ENCODE data around the gene ACOX3. TPM values are rescaled to one million over a fixed set of nuclear protein-coding genes. Genes with fewer than 3 reads are reported as not detected.

Gene ACOX3
- total RNA-seq, 1 experiment from 2014 or later, result 17.9 TPM

- peaks cover 17% of the 10 kb centered on the region for H3K4me1 Mint-ChIP-seq (ENCODE audit: insufficient read depth, unreplicated experiment)
- no peak overlapping the region for H3K4me3 Mint-ChIP-seq (ENCODE audit: unreplicated experiment)
- no peak for TF ChIP-seq CTCF (IDR thresholded peaks at IDR 0.05; ENCODE audit: unreplicated experiment)
- no peaks in the 10 kb centered on the region for H3K27me3 Mint-ChIP-seq (ENCODE audit: insufficient read depth, unreplicated experiment)
- intact Hi-C loops (cut with micrococcal nuclease), result no loop called here
- ChIA-PET CTCF (no interaction called here), POLR2A (no interaction called here)
- no peaks in the 10 kb centered on the region for H3K36me3 Mint-ChIP-seq (ENCODE audit: insufficient read depth, unreplicated experiment)
- BruUV-seq (replicated peaks), result no TSS peak
- H3K27ac Mint-ChIP-seq (ENCODE audit: low read depth, unreplicated experiment), result no peak overlapping the region
- DNase-seq (ENCODE audit: unreplicated experiment), result no peak
- H3K9me3 Mint-ChIP-seq (ENCODE audit: unreplicated experiment), result no peaks in the 10 kb centered on the region
Measured at GRCh38 chr4:8356856-8357255, 83.7 kb downstream of the ACOX3 start.

- DNase-seq (ENCODE audit: unreplicated experiment), result no peak
- H3K36me3 Mint-ChIP-seq (ENCODE audit: insufficient read depth, unreplicated experiment), result no peaks in the 10 kb centered on the region
Measured at GRCh38 chr4:8355864-8356565, 84.5 kb downstream of the ACOX3 start.

GRCh38 chr4:8355306-8355705 lies 85.2 kb downstream of the ACOX3 start:
- Mint-ChIP-seq H3K9me3 (ENCODE audit: unreplicated experiment) (no peaks in the 10 kb centered on the region), H3K27ac (ENCODE audit: low read depth, unreplicated experiment) (no peak overlapping the region), H3K4me1 (ENCODE audit: insufficient read depth, unreplicated experiment) (peaks cover 17% of the 10 kb centered on the region), H3K27me3 (ENCODE audit: insufficient read depth, unreplicated experiment) (no peaks in the 10 kb centered on the region), H3K36me3 (ENCODE audit: insufficient read depth, unreplicated experiment) (no peaks in the 10 kb centered on the region), H3K4me3 (ENCODE audit: unreplicated experiment) (no peak overlapping the region)
- POLR2A ChIA-PET, result interaction anchor here (0.7 kb wide), 1 partner anchor 1106 kb away, joined by 3 read pairs; no protein-coding TSS in a partner anchor
- CTCF ChIA-PET, result no interaction called here
- no TSS peak for BruUV-seq (replicated peaks)
- intact Hi-C loops (cut with micrococcal nuclease), result no loop called here
- no peak for TF ChIP-seq CTCF (IDR thresholded peaks at IDR 0.05; ENCODE audit: unreplicated experiment)
- DNase-seq (ENCODE audit: unreplicated experiment), result peak; percentile 8

More at GRCh38 chr4:8355864-8356565, 84.5 kb downstream of the ACOX3 start:
- intact Hi-C loops (cut with micrococcal nuclease), result no loop called here
- H3K27ac Mint-ChIP-seq (ENCODE audit: low read depth, unreplicated experiment), result no peak overlapping the region
- H3K9me3 Mint-ChIP-seq (ENCODE audit: unreplicated experiment), result no peaks in the 10 kb centered on the region
- ChIA-PET CTCF (no interaction called here), POLR2A (no interaction called here)
- no TSS peak for BruUV-seq (replicated peaks)
- no peak overlapping the region for H3K4me3 Mint-ChIP-seq (ENCODE audit: unreplicated experiment)
- no peak for TF ChIP-seq CTCF (IDR thresholded peaks at IDR 0.05; ENCODE audit: unreplicated experiment)
- H3K4me1 Mint-ChIP-seq (ENCODE audit: insufficient read depth, unreplicated experiment), result peaks cover 17% of the 10 kb centered on the region
- no peaks in the 10 kb centered on the region for H3K27me3 Mint-ChIP-seq (ENCODE audit: insufficient read depth, unreplicated experiment)

GRCh38 chr4:8353912-8354453 lies 86.5 kb downstream of the ACOX3 start:
- BruUV-seq (replicated peaks), result no TSS peak
- TF ChIP-seq CTCF (IDR thresholded peaks at IDR 0.05; ENCODE audit: unreplicated experiment), result no peak
- Mint-ChIP-seq H3K36me3 (ENCODE audit: insufficient read depth, unreplicated experiment) (no peaks in the 10 kb centered on the region), H3K9me3 (ENCODE audit: unreplicated experiment) (no peaks in the 10 kb centered on the region), H3K27me3 (ENCODE audit: insufficient read depth, unreplicated experiment) (no peaks in the 10 kb centered on the region), H3K27ac (ENCODE audit: low read depth, unreplicated experiment) (no peak overlapping the region), H3K4me3 (ENCODE audit: unreplicated experiment) (no peak overlapping the region), H3K4me1 (ENCODE audit: insufficient read depth, unreplicated experiment) (peaks cover 17% of the 10 kb centered on the region)
- DNase-seq (ENCODE audit: unreplicated experiment), result peak; percentile 17
- intact Hi-C loops (cut with micrococcal nuclease), result no loop called here
- ChIA-PET CTCF (no interaction called here), POLR2A (no interaction called here)

Data from MCF 10A (cell line).